ENCODE data around the gene PIAS1. TPM values are rescaled to one million over a fixed set of nuclear protein-coding genes. Genes with fewer than 3 reads are reported as not detected.

Gene PIAS1
- total RNA-seq, 1 donor from 2014 or later: 40.6 TPM

GRCh38 chr15:68177742-68178141 is 123.6 kb downstream of the PIAS1 start:
- H3K4me1 Mint-ChIP-seq (ENCODE audit: unreplicated experiment): peaks cover 7% of the 10 kb centered on the region
- H3K9me3 Mint-ChIP-seq (ENCODE audit: unreplicated experiment): no peaks in the 10 kb centered on the region
- H3K36me3 Mint-ChIP-seq (ENCODE audit: unreplicated experiment): peaks cover 39% of the 10 kb centered on the region
- H3K27me3 Mint-ChIP-seq (ENCODE audit: unreplicated experiment): no peaks in the 10 kb centered on the region
- H3K4me3 Mint-ChIP-seq (ENCODE audit: unreplicated experiment): no peak overlapping the region
- H3K27ac Mint-ChIP-seq (ENCODE audit: unreplicated experiment): no peak overlapping the region
- DNase-seq (ENCODE audit: extremely low spot score, unreplicated experiment): no peak
- TF ChIP-seq CTCF (IDR thresholded peaks at IDR 0.05): no peak

GRCh38 chr15:68183616-68184315 is 129.7 kb downstream of the PIAS1 start:
- Mint-ChIP-seq H3K4me3 (ENCODE audit: unreplicated experiment) (no peak overlapping the region), H3K36me3 (ENCODE audit: unreplicated experiment) (peaks cover 48% of the 10 kb centered on the region), H3K4me1 (ENCODE audit: unreplicated experiment) (peaks cover 15% of the 10 kb centered on the region), H3K27ac (ENCODE audit: unreplicated experiment) (no peak overlapping the region), H3K27me3 (ENCODE audit: unreplicated experiment) (no peaks in the 10 kb centered on the region), H3K9me3 (ENCODE audit: unreplicated experiment) (no peaks in the 10 kb centered on the region)
- TF ChIP-seq CTCF (IDR thresholded peaks at IDR 0.05): no peak
- no peak for DNase-seq (ENCODE audit: extremely low spot score, unreplicated experiment)

DNA sequence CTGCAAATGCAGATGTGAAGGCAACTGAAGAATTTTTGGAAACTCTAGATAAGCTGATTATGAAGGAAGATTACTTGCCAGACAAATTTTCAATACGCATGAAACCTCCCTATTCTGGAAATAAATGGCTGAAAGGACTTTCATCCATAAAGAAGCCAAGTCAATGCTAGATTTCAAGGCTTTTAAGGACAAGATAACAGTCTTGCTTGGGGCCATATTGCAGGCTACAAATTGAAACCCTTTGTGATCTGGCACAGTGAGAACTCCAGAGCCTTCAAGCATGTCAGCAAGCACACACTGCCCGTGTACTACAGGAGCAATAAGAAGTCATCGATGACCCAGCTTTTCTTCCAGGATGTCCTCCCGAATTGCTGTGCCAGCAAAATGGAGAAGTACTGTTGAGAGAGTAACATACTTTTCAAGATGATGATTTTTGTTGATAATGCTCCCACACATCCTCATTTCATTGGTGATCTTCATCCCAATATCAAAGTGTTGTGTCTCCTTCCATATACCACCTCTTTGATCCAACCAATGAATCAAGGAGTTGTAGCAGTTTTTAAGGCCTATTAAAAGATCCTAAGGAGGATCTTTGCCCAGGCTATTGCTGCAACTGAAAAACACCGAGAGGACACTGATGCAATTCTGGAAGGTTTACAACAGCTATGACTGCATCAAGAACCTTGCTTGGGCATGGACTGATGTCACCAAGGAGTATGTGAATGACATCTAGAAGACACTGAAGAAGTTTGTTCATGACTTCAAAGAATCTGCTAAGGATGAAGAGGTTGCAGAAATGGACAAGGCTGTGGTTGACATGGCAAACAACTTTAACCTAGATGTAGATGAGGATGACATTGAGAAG is 130.7 kb downstream of the PIAS1 start:
- H3K4me3 Mint-ChIP-seq (ENCODE audit: unreplicated experiment): no peak overlapping the region

GRCh38 chr15:68186671-68187397 is 132.7 kb downstream of the PIAS1 start:
- DNase-seq (ENCODE audit: extremely low spot score, unreplicated experiment): no peak
- no peak for TF ChIP-seq CTCF (IDR thresholded peaks at IDR 0.05)
- Mint-ChIP-seq H3K36me3 (ENCODE audit: unreplicated experiment) (peaks cover 53% of the 10 kb centered on the region), H3K27me3 (ENCODE audit: unreplicated experiment) (no peaks in the 10 kb centered on the region), H3K4me3 (ENCODE audit: unreplicated experiment) (no peak overlapping the region), H3K4me1 (ENCODE audit: unreplicated experiment) (peaks cover 14% of the 10 kb centered on the region), H3K27ac (ENCODE audit: unreplicated experiment) (peak overlapping the region; percentile 29), H3K9me3 (ENCODE audit: unreplicated experiment) (no peaks in the 10 kb centered on the region)

More for the DNA sequence above, 130.7 kb downstream of the PIAS1 start:
- Mint-ChIP-seq H3K27me3 (ENCODE audit: unreplicated experiment) (no peaks in the 10 kb centered on the region), H3K4me1 (ENCODE audit: unreplicated experiment) (peaks cover 14% of the 10 kb centered on the region), H3K9me3 (ENCODE audit: unreplicated experiment) (no peaks in the 10 kb centered on the region), H3K27ac (ENCODE audit: unreplicated experiment) (no peak overlapping the region), H3K36me3 (ENCODE audit: unreplicated experiment) (peaks cover 58% of the 10 kb centered on the region)
- TF ChIP-seq CTCF (IDR thresholded peaks at IDR 0.05): no peak
- DNase-seq (ENCODE audit: extremely low spot score, unreplicated experiment): no peak
